ENCODE data around the gene SVIP. TPM values are rescaled to one million over a fixed set of nuclear protein-coding genes. Genes with fewer than 3 reads are reported as not detected.

Gene SVIP
- polyA plus RNA-seq, 1 donor from 2014 or later = 24.8 TPM

GRCh38 chr11:22800482-22800881 lies 29.1 kb downstream of the SVIP start:
- H3K9me2 ChIP-seq (ENCODE audit: insufficient read depth, low read length) = no peaks in the 10 kb centered on the region

DNA sequence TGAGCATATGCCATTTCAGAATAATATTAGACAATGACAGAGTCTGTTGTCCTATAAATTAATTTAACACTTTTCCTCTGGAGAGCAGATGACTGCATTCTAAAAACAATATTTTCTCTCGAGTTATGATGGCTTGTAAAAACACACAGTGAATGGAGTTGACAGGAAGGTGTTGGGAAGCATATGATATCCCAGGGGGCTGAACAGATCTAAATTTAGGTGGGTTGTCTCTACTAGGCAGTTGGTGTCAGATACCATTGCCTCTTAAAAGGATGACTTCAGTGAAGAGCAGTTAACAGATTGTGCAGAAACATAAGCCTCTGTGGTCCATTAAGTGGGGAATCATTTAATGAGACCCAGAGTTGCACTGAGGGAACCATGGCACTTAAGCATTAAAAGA lies 30.7 kb downstream of the SVIP start:
- Histone ChIP-seq H4K20me1 (ENCODE audit: insufficient read depth) (no peaks in the 10 kb centered on the region), H3K9ac (ENCODE audit: low read length) (no peak overlapping the region), H3K9me3 (ENCODE audit: low read length) (no peaks in the 10 kb centered on the region), H3K27ac (ENCODE audit: low read length) (no peak overlapping the region), H3K79me2 (replicated peaks; ENCODE audit: insufficient read depth, low read length) (no peaks in the 10 kb centered on the region), H3K4me3 (ENCODE audit: low read length) (no peak overlapping the region), H3K27me3 (ENCODE audit: insufficient read depth, low read depth, low read length) (no peaks in the 10 kb centered on the region), H3K36me3 (ENCODE audit: insufficient read depth, low read length) (no peaks in the 10 kb centered on the region), H3F3A (ENCODE audit: insufficient read depth, low read length, poor library complexity, severe bottlenecking) (no peaks in the 10 kb centered on the region), H2AFZ (ENCODE audit: low read depth, low read length) (no peak overlapping the region), H3K9me2 (ENCODE audit: insufficient read depth, low read length) (no peaks in the 10 kb centered on the region), H3K4me2 (ENCODE audit: low read length) (no peak overlapping the region)
- TF ChIP-seq MXI1 (conservative IDR thresholded peaks at IDR 0.05; ENCODE audit: poor library complexity, severe bottlenecking) = no peak
- TF ChIP-seq TAF1 (IDR thresholded peaks at IDR 0.05; ENCODE audit: low read depth) = no peak
- TF ChIP-seq RAD21 (conservative IDR thresholded peaks at IDR 0.05) = no peak
- no peak for TF ChIP-seq EZH2 (IDR thresholded peaks at IDR 0.05; ENCODE audit: borderline replicate concordance, insufficient read depth, low read length, poor library complexity, severe bottlenecking)
- TF ChIP-seq POLR2AphosphoS5 (IDR thresholded peaks at IDR 0.05) = no peak
- TF ChIP-seq SMC3 (conservative IDR thresholded peaks at IDR 0.05; ENCODE audit: poor library complexity) = no peak
- TF ChIP-seq EP300 (conservative IDR thresholded peaks at IDR 0.05; ENCODE audit: poor library complexity, severe bottlenecking) = no peak
- TF ChIP-seq, protein P1, sequence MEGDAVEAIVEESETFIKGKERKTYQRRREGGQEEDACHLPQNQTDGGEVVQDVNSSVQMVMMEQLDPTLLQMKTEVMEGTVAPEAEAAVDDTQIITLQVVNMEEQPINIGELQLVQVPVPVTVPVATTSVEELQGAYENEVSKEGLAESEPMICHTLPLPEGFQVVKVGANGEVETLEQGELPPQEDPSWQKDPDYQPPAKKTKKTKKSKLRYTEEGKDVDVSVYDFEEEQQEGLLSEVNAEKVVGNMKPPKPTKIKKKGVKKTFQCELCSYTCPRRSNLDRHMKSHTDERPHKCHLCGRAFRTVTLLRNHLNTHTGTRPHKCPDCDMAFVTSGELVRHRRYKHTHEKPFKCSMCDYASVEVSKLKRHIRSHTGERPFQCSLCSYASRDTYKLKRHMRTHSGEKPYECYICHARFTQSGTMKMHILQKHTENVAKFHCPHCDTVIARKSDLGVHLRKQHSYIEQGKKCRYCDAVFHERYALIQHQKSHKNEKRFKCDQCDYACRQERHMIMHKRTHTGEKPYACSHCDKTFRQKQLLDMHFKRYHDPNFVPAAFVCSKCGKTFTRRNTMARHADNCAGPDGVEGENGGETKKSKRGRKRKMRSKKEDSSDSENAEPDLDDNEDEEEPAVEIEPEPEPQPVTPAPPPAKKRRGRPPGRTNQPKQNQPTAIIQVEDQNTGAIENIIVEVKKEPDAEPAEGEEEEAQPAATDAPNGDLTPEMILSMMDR (IDR thresholded peaks at IDR 0.05; ENCODE audit: poor library complexity, severe bottlenecking) = no peak
- TF ChIP-seq, protein P2, sequence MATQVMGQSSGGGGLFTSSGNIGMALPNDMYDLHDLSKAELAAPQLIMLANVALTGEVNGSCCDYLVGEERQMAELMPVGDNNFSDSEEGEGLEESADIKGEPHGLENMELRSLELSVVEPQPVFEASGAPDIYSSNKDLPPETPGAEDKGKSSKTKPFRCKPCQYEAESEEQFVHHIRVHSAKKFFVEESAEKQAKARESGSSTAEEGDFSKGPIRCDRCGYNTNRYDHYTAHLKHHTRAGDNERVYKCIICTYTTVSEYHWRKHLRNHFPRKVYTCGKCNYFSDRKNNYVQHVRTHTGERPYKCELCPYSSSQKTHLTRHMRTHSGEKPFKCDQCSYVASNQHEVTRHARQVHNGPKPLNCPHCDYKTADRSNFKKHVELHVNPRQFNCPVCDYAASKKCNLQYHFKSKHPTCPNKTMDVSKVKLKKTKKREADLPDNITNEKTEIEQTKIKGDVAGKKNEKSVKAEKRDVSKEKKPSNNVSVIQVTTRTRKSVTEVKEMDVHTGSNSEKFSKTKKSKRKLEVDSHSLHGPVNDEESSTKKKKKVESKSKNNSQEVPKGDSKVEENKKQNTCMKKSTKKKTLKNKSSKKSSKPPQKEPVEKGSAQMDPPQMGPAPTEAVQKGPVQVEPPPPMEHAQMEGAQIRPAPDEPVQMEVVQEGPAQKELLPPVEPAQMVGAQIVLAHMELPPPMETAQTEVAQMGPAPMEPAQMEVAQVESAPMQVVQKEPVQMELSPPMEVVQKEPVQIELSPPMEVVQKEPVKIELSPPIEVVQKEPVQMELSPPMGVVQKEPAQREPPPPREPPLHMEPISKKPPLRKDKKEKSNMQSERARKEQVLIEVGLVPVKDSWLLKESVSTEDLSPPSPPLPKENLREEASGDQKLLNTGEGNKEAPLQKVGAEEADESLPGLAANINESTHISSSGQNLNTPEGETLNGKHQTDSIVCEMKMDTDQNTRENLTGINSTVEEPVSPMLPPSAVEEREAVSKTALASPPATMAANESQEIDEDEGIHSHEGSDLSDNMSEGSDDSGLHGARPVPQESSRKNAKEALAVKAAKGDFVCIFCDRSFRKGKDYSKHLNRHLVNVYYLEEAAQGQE (IDR thresholded peaks at IDR 0.05; ENCODE audit: borderline replicate concordance) = no peak

More at GRCh38 chr11:22800482-22800881, 29.1 kb downstream of the SVIP start:
- H3K79me2 ChIP-seq (replicated peaks; ENCODE audit: insufficient read depth, low read length) = no peaks in the 10 kb centered on the region
- H3K36me3 ChIP-seq (ENCODE audit: insufficient read depth, low read length) = no peaks in the 10 kb centered on the region
- no peak overlapping the region for H3K9ac ChIP-seq (ENCODE audit: low read length)
- no peaks in the 10 kb centered on the region for H3F3A ChIP-seq (ENCODE audit: insufficient read depth, low read length, poor library complexity, severe bottlenecking)
- H3K27me3 ChIP-seq (ENCODE audit: insufficient read depth, low read depth, low read length) = no peaks in the 10 kb centered on the region
- no peaks in the 10 kb centered on the region for H3K9me3 ChIP-seq (ENCODE audit: low read length)
- H4K20me1 ChIP-seq (ENCODE audit: insufficient read depth) = no peaks in the 10 kb centered on the region
- peak overlapping the region; percentile 69 for H3K27ac ChIP-seq (ENCODE audit: low read length)
- no peak overlapping the region for H3K4me3 ChIP-seq (ENCODE audit: low read length)
- TF ChIP-seq POLR2AphosphoS5 (IDR thresholded peaks at IDR 0.05) (peak; percentile 72), MXI1 (conservative IDR thresholded peaks at IDR 0.05; ENCODE audit: poor library complexity, severe bottlenecking) (no peak), RAD21 (conservative IDR thresholded peaks at IDR 0.05) (no peak), TAF1 (IDR thresholded peaks at IDR 0.05; ENCODE audit: low read depth) (no peak), EP300 (conservative IDR thresholded peaks at IDR 0.05; ENCODE audit: poor library complexity, severe bottlenecking) (peak; percentile 98), SMC3 (conservative IDR thresholded peaks at IDR 0.05; ENCODE audit: poor library complexity) (no peak), EZH2 (IDR thresholded peaks at IDR 0.05; ENCODE audit: borderline replicate concordance, insufficient read depth, low read length, poor library complexity, severe bottlenecking) (no peak)
- TF ChIP-seq, protein P2 (IDR thresholded peaks at IDR 0.05; ENCODE audit: borderline replicate concordance) = no peak
- TF ChIP-seq, protein P1 (IDR thresholded peaks at IDR 0.05; ENCODE audit: poor library complexity, severe bottlenecking) = no peak
- H3K4me2 ChIP-seq (ENCODE audit: low read length) = no peak overlapping the region
- H2AFZ ChIP-seq (ENCODE audit: low read depth, low read length) = no peak overlapping the region

Measured in neural cell (in vitro differentiated cells).